NCI-H2081 (cell line): ENCODE results near the gene MTAP.
"Not testable (repeated sequence)": the region's sequence is repeated elsewhere in the genome, so short reads cannot be mapped to it uniquely, and the experiment has no call there.

ENCODE experiments used
- DNase-seq, 2 experiments: peaks; one replicate each; lab custom pipeline; 2025; lab: John Stamatoyannopoulos, UW

The MTAP gene

GRCh38 chr9:21919377-21920362 lies 117.2 kb downstream of the MTAP start:
- DNase-seq: peak in 1 of 2 experiments; percentile 20

GRCh38 chr9:21923694-21924093 lies 121.3 kb downstream of the MTAP start:
- DNase-seq: no peak

GRCh38 chr9:21927752-21928151 lies 125.3 kb downstream of the MTAP start:
- no peak for DNase-seq

- DNase-seq: no peak
Observed at GRCh38 chr9:21931428-21931827, 129.0 kb downstream of the MTAP start.

- DNase-seq: no peak
Observed at GRCh38 chr9:21933281-21933680, 130.8 kb downstream of the MTAP start.

- DNase-seq: no peak
Observed at GRCh38 chr9:21933865-21934264, 131.4 kb downstream of the MTAP start.

- DNase-seq: no peak
Observed at GRCh38 chr9:21935631-21936030, 133.2 kb downstream of the MTAP start.

- DNase-seq: no peak
Observed at GRCh38 chr9:21936161-21936560, 133.7 kb downstream of the MTAP start.

- DNase-seq: no peak
Observed at GRCh38 chr9:21941337-21941995, 139.0 kb downstream of the MTAP start.

GRCh38 chr9:21943464-21943863 lies 141.0 kb downstream of the MTAP start:
- no peak for DNase-seq

GRCh38 chr9:21945606-21946005 lies 143.2 kb downstream of the MTAP start:
- DNase-seq: no peak

GRCh38 chr9:21958833-21959232 lies 156.4 kb downstream of the MTAP start:
- no peak for DNase-seq

- DNase-seq: not testable (repeated sequence)
Observed at GRCh38 chr9:21959268-21959667, 156.8 kb downstream of the MTAP start.

GRCh38 chr9:21961569-21961968 lies 159.1 kb downstream of the MTAP start:
- no peak for DNase-seq

- DNase-seq: no peak
Observed at GRCh38 chr9:21964925-21965385, 162.5 kb downstream of the MTAP start.

GRCh38 chr9:21965401-21965951 lies 163.0 kb downstream of the MTAP start:
- no peak for DNase-seq

- DNase-seq: no peak
Observed at GRCh38 chr9:21966140-21966851, 163.9 kb downstream of the MTAP start.

- DNase-seq: no peak
Observed at GRCh38 chr9:21967169-21967568, 164.7 kb downstream of the MTAP start.

GRCh38 chr9:21967702-21968101 lies 165.3 kb downstream of the MTAP start:
- no peak for DNase-seq

- no peak for DNase-seq
Observed at GRCh38 chr9:21968331-21969010, 166.0 kb downstream of the MTAP start.
